ENCODE measurements around the gene SETD1B.

Gene SETD1B

GRCh38 chr12:121792607-121793439, 11.0 kb upstream of the SETD1B start:
- Histone ChIP-seq H3K9me3 (ENCODE audit: insufficient read depth, low read depth, low read length) (no peaks in the 10 kb centered on the region), H3K9ac (ENCODE audit: low read depth, low read length, poor library complexity, severe bottlenecking) (peak overlapping the region; percentile 95), H3K9me2 (replicated peaks; ENCODE audit: low read depth, low read length) (no peaks in the 10 kb centered on the region), H2AFZ (ENCODE audit: low read length) (peak overlapping the region; percentile 35; the same call in 1 of the 2 replicates), H3K27me3 (ENCODE audit: insufficient read depth, low read length, poor library complexity, severe bottlenecking) (no peaks in the 10 kb centered on the region), H3K4me2 (ENCODE audit: low read depth, low read length, poor library complexity, severe bottlenecking) (peak overlapping the region; percentile 95), H3K36me3 (ENCODE audit: insufficient read depth, low read length) (no peaks in the 10 kb centered on the region), H4K20me1 (ENCODE audit: insufficient read depth, low read length, poor library complexity, severe bottlenecking) (peaks cover 51% of the 10 kb centered on the region), H3F3A (ENCODE audit: low read depth) (peaks cover 9% of the 10 kb centered on the region; the same call in 1 of the 2 replicates), H3K4me3 (ENCODE audit: low read length, poor library complexity, severe bottlenecking) (peak overlapping the region; percentile 94), H3K4me1 (ENCODE audit: insufficient read depth, low read length, poor library complexity, severe bottlenecking) (peaks cover 50% of the 10 kb centered on the region), H3K79me2 (ENCODE audit: insufficient read depth, low read length) (peaks cover 71% of the 10 kb centered on the region)
- peak; percentile 32 for TF ChIP-seq CTCF (conservative IDR thresholded peaks at IDR 0.05; ENCODE audit: low read length)
- no peak for TF ChIP-seq EZH2phosphoT487 (IDR thresholded peaks at IDR 0.05; ENCODE audit: borderline replicate concordance)

- peak within 1 kb of the TSS; percentile 76 for H2AFZ ChIP-seq (ENCODE audit: low read length)
Measured at GRCh38 chr12:121793440-121793837, 10.4 kb upstream of the SETD1B start, which contains the start of gene RHOF. RHOF (minus strand) TSS chr12:121793688; CDS start chr12:121793633, 55 bp downstream.

GRCh38 chr12:121793838-121794533, 9.8 kb upstream of the SETD1B start:
- Histone ChIP-seq H3F3A (ENCODE audit: low read depth) (peaks cover 9% of the 10 kb centered on the region; the same call in 1 of the 2 replicates), H3K9me3 (ENCODE audit: insufficient read depth, low read depth, low read length) (no peaks in the 10 kb centered on the region), H3K4me1 (ENCODE audit: insufficient read depth, low read length, poor library complexity, severe bottlenecking) (peaks cover 50% of the 10 kb centered on the region), H3K9ac (ENCODE audit: low read depth, low read length, poor library complexity, severe bottlenecking) (peak overlapping the region; percentile 95), H3K4me2 (ENCODE audit: low read depth, low read length, poor library complexity, severe bottlenecking) (peak overlapping the region; percentile 95), H3K79me2 (ENCODE audit: insufficient read depth, low read length) (peaks cover 71% of the 10 kb centered on the region), H3K36me3 (ENCODE audit: insufficient read depth, low read length) (0 out of 2 replicates have a peak, but pooled peaks cover 5% of the 10 kb centered on the region), H3K4me3 (ENCODE audit: low read length, poor library complexity, severe bottlenecking) (peak overlapping the region; percentile 94), H4K20me1 (ENCODE audit: insufficient read depth, low read length, poor library complexity, severe bottlenecking) (peaks cover 52% of the 10 kb centered on the region), H3K27me3 (ENCODE audit: insufficient read depth, low read length, poor library complexity, severe bottlenecking) (no peaks in the 10 kb centered on the region), H2AFZ (ENCODE audit: low read length) (peak overlapping the region; percentile 76), H3K9me2 (replicated peaks; ENCODE audit: low read depth, low read length) (no peaks in the 10 kb centered on the region)
- peak; percentile 98 for TF ChIP-seq CTCF (conservative IDR thresholded peaks at IDR 0.05; ENCODE audit: low read length)
- no peak for TF ChIP-seq EZH2phosphoT487 (IDR thresholded peaks at IDR 0.05; ENCODE audit: borderline replicate concordance)

More at GRCh38 chr12:121793440-121793837, 10.4 kb upstream of the SETD1B start, which contains the start of gene RHOF:
- TF ChIP-seq CTCF (conservative IDR thresholded peaks at IDR 0.05; ENCODE audit: low read length): no peak
- Histone ChIP-seq H3K9ac (ENCODE audit: low read depth, low read length, poor library complexity, severe bottlenecking) (peak within 1 kb of the TSS; percentile 95), H4K20me1 (ENCODE audit: insufficient read depth, low read length, poor library complexity, severe bottlenecking) (peaks cover 51% of the 10 kb centered on the region), H3K4me1 (ENCODE audit: insufficient read depth, low read length, poor library complexity, severe bottlenecking) (peaks cover 50% of the 10 kb centered on the region), H3K36me3 (ENCODE audit: insufficient read depth, low read length) (0 out of 2 replicates have a peak, but pooled peaks cover under 1% of the 10 kb centered on the region), H3K9me3 (ENCODE audit: insufficient read depth, low read depth, low read length) (no peaks in the 10 kb centered on the region), H3K79me2 (ENCODE audit: insufficient read depth, low read length) (peaks cover 71% of the 10 kb centered on the region), H3K4me3 (ENCODE audit: low read length, poor library complexity, severe bottlenecking) (peak within 1 kb of the TSS; percentile 94), H3F3A (ENCODE audit: low read depth) (peaks cover 9% of the 10 kb centered on the region; the same call in 1 of the 2 replicates), H3K9me2 (replicated peaks; ENCODE audit: low read depth, low read length) (no peaks in the 10 kb centered on the region), H3K4me2 (ENCODE audit: low read depth, low read length, poor library complexity, severe bottlenecking) (peak within 1 kb of the TSS; percentile 95), H3K27me3 (ENCODE audit: insufficient read depth, low read length, poor library complexity, severe bottlenecking) (no peaks in the 10 kb centered on the region)
